Activated naive CD8-positive, alpha-beta T cell treated with anti-CD3 and anti-CD28 coated beads, Interleukin-2, amount 50 U/mL, for 24 hours (primary cell): Measurements from ENCODE around the gene SULT1C3.

Source experiments
- ATAC-seq: fragments of 150-1000 bp; cut with Tn5 transposase; one replicate; pipeline ENCODE4 v1.10.0; 2021
- DNase-seq: peaks from one replicate; pipeline ENCODE4 v3.0.0; 2021
- H3K27ac Mint-ChIP-seq: one replicate; pipeline ENCODE4 v1.8.0; 2021; ENCODE audit warnings: mild to moderate bottlenecking, mixed read lengths
- H3K27me3 Mint-ChIP-seq: one replicate; pipeline ENCODE4 v1.8.0; 2021; ENCODE audit warnings: mixed read lengths
- H3K36me3 Mint-ChIP-seq: one replicate; pipeline ENCODE4 v1.8.0; 2021; ENCODE audit warnings: low read depth, mixed read lengths
- H3K4me1 Mint-ChIP-seq: one replicate; pipeline ENCODE4 v1.8.0; 2021; ENCODE audit warnings: mixed read lengths
- H3K4me3 Mint-ChIP-seq: one replicate; pipeline ENCODE4 v1.8.0; 2021; ENCODE audit warnings: mild to moderate bottlenecking, moderate library complexity, mixed read lengths
- H3K9me3 Mint-ChIP-seq: one replicate; pipeline ENCODE4 v1.8.0; 2021; ENCODE audit warnings: mixed read lengths

The SULT1C3 gene

DNA sequence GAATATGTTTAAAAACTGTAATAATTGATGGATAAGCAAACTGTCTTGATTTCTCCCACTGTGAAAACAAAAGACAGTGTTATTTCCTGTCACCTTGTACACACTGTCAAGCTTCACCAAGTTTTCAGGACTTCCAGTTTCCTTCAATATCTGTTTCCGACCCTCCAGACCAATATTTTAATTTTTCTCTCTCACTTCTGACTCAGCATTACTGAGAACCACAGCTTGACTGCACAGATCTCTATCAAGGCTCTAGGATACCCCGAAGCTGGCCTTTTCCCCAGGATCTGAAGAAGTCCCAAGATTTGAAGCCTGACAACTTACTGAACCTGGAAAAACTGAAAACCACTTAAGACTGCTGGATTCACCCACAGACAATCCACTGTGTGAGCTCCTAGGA, 13.2 kb upstream of the SULT1C3 start:
- Mint-ChIP-seq H3K4me1 (no peaks in the 10 kb centered on the region), H3K9me3 (peaks cover 18% of the 10 kb centered on the region), H3K4me3 (no peak overlapping the region), H3K27ac (no peak overlapping the region), H3K36me3 (no peaks in the 10 kb centered on the region), H3K27me3 (peaks cover 2% of the 10 kb centered on the region)
- DNase-seq, result no peak
- no peak for ATAC-seq

- Mint-ChIP-seq H3K27ac (no peak overlapping the region), H3K9me3 (peaks cover 16% of the 10 kb centered on the region), H3K4me1 (no peaks in the 10 kb centered on the region)
Observed at GRCh38 chr2:108228006-108228405, 11.8 kb upstream of the SULT1C3 start.

DNA sequence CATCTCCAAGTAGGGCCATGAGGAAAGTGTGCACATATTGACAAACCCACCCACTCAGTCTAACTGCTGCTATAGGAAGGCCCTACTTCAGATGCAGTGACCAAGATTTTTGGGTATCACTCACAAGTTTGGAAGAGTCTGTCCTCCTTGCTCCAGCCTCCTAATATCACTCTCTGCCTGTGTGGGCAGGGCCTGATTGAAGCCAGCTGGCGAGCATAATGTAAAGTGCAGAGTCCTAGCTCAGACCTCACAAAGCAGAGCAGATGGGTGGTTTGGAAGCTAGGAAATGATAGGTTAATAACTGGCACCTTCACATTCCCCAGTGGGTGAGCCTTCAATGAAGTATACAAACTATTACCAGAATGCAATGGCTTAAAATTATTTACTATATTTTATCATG, 11.2 kb upstream of the SULT1C3 start:
- peaks cover 8% of the 10 kb centered on the region for H3K27me3 Mint-ChIP-seq
- DNase-seq, result no peak
- ATAC-seq, result no peak

More at GRCh38 chr2:108228006-108228405, 11.8 kb upstream of the SULT1C3 start:
- ATAC-seq, result no peak
- no peak overlapping the region for H3K4me3 Mint-ChIP-seq
- no peak for DNase-seq
- H3K36me3 Mint-ChIP-seq, result no peaks in the 10 kb centered on the region
- H3K27me3 Mint-ChIP-seq, result peaks cover 4% of the 10 kb centered on the region

GRCh38 chr2:108229875-108230274, 9.9 kb upstream of the SULT1C3 start:
- H3K4me1 Mint-ChIP-seq, result no peaks in the 10 kb centered on the region
- H3K9me3 Mint-ChIP-seq, result peaks cover 2% of the 10 kb centered on the region
- DNase-seq, result no peak
- H3K4me3 Mint-ChIP-seq, result no peak overlapping the region
- H3K27me3 Mint-ChIP-seq, result peaks cover 8% of the 10 kb centered on the region
- no peak overlapping the region for H3K27ac Mint-ChIP-seq
- ATAC-seq, result no peak
- H3K36me3 Mint-ChIP-seq, result no peaks in the 10 kb centered on the region

More for the DNA sequence above, 11.2 kb upstream of the SULT1C3 start:
- Mint-ChIP-seq H3K9me3 (peaks cover 12% of the 10 kb centered on the region), H3K4me3 (no peak overlapping the region), H3K36me3 (no peaks in the 10 kb centered on the region), H3K4me1 (no peaks in the 10 kb centered on the region), H3K27ac (no peak overlapping the region)

GRCh38 chr2:108235577-108235976, 4.2 kb upstream of the SULT1C3 start:
- DNase-seq, result no peak
- Mint-ChIP-seq H3K27me3 (peaks cover 6% of the 10 kb centered on the region), H3K4me1 (no peaks in the 10 kb centered on the region), H3K36me3 (no peaks in the 10 kb centered on the region), H3K9me3 (peaks cover 16% of the 10 kb centered on the region), H3K27ac (no peak overlapping the region), H3K4me3 (no peak overlapping the region)
- ATAC-seq, result no peak

- DNase-seq, result no peak
- no peaks in the 10 kb centered on the region for H3K36me3 Mint-ChIP-seq
- H3K27me3 Mint-ChIP-seq, result peaks cover 6% of the 10 kb centered on the region
- no peaks in the 10 kb centered on the region for H3K4me1 Mint-ChIP-seq
- no peak overlapping the region for H3K4me3 Mint-ChIP-seq
- H3K27ac Mint-ChIP-seq, result no peak overlapping the region
- no peak for ATAC-seq
- H3K9me3 Mint-ChIP-seq, result peaks cover 16% of the 10 kb centered on the region
Observed at GRCh38 chr2:108236676-108237335, 3.0 kb upstream of the SULT1C3 start.

GRCh38 chr2:108240966-108241365, 1.2 kb downstream of the SULT1C3 start:
- no peak for DNase-seq
- Mint-ChIP-seq H3K4me3 (no peak overlapping the region), H3K36me3 (no peaks in the 10 kb centered on the region), H3K4me1 (no peaks in the 10 kb centered on the region), H3K27ac (no peak overlapping the region), H3K9me3 (peaks cover 16% of the 10 kb centered on the region), H3K27me3 (peaks cover 3% of the 10 kb centered on the region)
- no peak for ATAC-seq

DNA sequence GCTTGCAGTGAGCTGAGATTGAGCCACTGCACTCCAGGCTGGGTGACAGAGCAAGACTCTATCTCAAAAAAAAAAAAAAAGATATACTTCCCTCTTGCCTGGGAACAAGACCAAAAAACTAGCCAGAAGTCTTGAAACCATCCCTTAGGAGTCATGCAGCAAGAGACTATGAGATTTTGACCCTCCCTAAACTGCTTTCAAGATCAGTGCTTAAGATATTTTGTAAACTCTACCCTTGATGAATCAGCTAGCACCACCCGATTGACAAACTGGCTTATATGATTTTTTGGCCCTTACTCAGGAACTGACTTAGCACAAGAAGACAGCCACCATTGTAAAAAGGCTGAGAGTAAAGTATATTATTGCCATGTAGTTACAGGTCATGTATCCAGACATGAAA, 3.8 kb downstream of the SULT1C3 start:
- no peaks in the 10 kb centered on the region for H3K36me3 Mint-ChIP-seq

GRCh38 chr2:108244667-108245414, 5.1 kb downstream of the SULT1C3 start:
- Mint-ChIP-seq H3K4me3 (no peak overlapping the region), H3K4me1 (no peaks in the 10 kb centered on the region), H3K27me3 (peaks cover 3% of the 10 kb centered on the region), H3K27ac (no peak overlapping the region), H3K36me3 (no peaks in the 10 kb centered on the region), H3K9me3 (peaks cover 4% of the 10 kb centered on the region)
- DNase-seq (no peak), ATAC-seq (no peak)

More for the DNA sequence above, 3.8 kb downstream of the SULT1C3 start:
- Mint-ChIP-seq H3K9me3 (peaks cover 4% of the 10 kb centered on the region), H3K4me3 (no peak overlapping the region), H3K27ac (no peak overlapping the region), H3K4me1 (no peaks in the 10 kb centered on the region), H3K27me3 (peaks cover 3% of the 10 kb centered on the region)
- DNase-seq, result no peak
- no peak for ATAC-seq

DNA sequence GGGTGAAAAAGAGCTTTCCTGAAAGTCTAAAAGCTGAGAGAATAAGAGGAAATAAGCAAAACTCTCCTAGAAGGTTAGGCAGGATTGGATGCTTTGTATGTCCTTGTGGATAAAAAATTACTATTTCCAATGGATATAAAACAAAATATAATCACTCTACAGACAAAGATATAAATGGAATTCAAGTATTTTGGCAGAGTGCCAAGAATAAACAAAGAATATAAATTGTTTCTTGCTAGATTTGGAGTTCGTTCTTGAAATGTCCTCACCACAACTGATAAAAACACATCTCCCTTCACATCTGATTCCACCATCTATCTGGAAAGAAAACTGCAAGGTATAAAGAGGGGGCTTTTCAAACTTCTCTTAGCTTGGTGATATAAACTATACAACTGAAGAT, 13.3 kb downstream of the SULT1C3 start:
- no peaks in the 10 kb centered on the region for H3K4me1 Mint-ChIP-seq
- H3K9me3 Mint-ChIP-seq, result no peaks in the 10 kb centered on the region
- no peak overlapping the region for H3K27ac Mint-ChIP-seq
- H3K4me3 Mint-ChIP-seq, result no peak overlapping the region
- H3K36me3 Mint-ChIP-seq, result no peaks in the 10 kb centered on the region
- no peak for ATAC-seq
- DNase-seq, result no peak
- no peaks in the 10 kb centered on the region for H3K27me3 Mint-ChIP-seq

- Mint-ChIP-seq H3K9me3 (no peaks in the 10 kb centered on the region), H3K36me3 (no peaks in the 10 kb centered on the region), H3K4me3 (no peak overlapping the region), H3K4me1 (no peaks in the 10 kb centered on the region), H3K27me3 (no peaks in the 10 kb centered on the region), H3K27ac (no peak overlapping the region)
- ATAC-seq, result no peak
- DNase-seq, result no peak
Observed at GRCh38 chr2:108257757-108258331, 18.1 kb downstream of the SULT1C3 start.

DNA sequence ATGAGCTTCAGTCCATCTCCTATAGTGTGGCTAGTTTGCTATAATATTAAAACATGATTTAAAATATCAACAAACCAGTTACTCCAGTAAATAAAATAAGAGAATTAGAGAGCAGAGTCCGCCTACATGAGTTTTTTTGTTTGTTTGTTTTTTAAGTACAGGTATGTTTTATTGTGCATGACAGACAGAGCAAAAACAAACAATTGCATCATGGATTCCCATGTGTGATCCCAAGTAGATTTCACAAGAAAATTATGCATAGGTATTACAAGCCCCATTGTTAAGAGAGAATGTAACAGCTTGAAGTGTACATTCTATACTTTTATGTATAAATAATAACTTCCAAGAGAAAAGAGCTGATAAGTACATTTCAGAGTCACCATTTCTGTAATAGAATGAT, 21.0 kb downstream of the SULT1C3 start:
- H3K27me3 Mint-ChIP-seq, result no peaks in the 10 kb centered on the region
- no peak overlapping the region for H3K27ac Mint-ChIP-seq
- no peaks in the 10 kb centered on the region for H3K4me1 Mint-ChIP-seq
- DNase-seq (no peak), ATAC-seq (no peak)
- no peaks in the 10 kb centered on the region for H3K9me3 Mint-ChIP-seq
- H3K36me3 Mint-ChIP-seq, result no peaks in the 10 kb centered on the region
- H3K4me3 Mint-ChIP-seq, result no peak overlapping the region

- Mint-ChIP-seq H3K4me1 (no peaks in the 10 kb centered on the region), H3K27me3 (peaks cover 3% of the 10 kb centered on the region), H3K27ac (no peak overlapping the region), H3K4me3 (no peak overlapping the region), H3K36me3 (no peaks in the 10 kb centered on the region), H3K9me3 (no peaks in the 10 kb centered on the region)
- DNase-seq (no peak), ATAC-seq (no peak)
Observed at GRCh38 chr2:108262036-108262435, 22.3 kb downstream of the SULT1C3 start.

DNA sequence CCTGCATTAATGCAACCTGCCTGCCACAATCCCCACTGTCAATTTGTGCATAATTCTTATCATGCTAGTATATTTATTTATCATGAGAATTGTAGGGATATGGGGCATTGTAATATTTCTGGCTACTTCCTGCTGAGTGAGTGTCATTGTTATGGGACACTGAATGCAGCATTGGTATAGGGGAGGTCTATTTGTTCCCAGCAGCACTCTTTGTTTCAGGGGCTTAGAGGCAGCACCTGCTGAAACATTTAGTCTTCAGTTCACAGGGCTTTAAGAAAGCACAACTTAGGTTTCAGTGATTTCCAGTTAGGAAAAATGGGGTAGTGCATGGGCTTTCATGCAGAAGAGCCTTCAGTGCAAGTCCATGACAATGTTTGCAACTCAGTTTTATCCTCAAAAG, 23.6 kb downstream of the SULT1C3 start:
- no peaks in the 10 kb centered on the region for H3K9me3 Mint-ChIP-seq
- H3K4me3 Mint-ChIP-seq, result no peak overlapping the region

GRCh38 chr2:108266218-108266617, 26.4 kb downstream of the SULT1C3 start:
- no peaks in the 10 kb centered on the region for H3K4me1 Mint-ChIP-seq
- H3K27me3 Mint-ChIP-seq, result peaks cover 5% of the 10 kb centered on the region
- no peak overlapping the region for H3K4me3 Mint-ChIP-seq
- no peak for ATAC-seq
- H3K27ac Mint-ChIP-seq, result no peak overlapping the region
- DNase-seq, result no peak
- no peaks in the 10 kb centered on the region for H3K36me3 Mint-ChIP-seq
- H3K9me3 Mint-ChIP-seq, result no peaks in the 10 kb centered on the region

More for the DNA sequence above, 23.6 kb downstream of the SULT1C3 start:
- Mint-ChIP-seq H3K27ac (no peak overlapping the region), H3K4me1 (no peaks in the 10 kb centered on the region), H3K27me3 (peaks cover 3% of the 10 kb centered on the region), H3K36me3 (no peaks in the 10 kb centered on the region)
- DNase-seq (no peak), ATAC-seq (no peak)
